NCI-H2227 (cell line): ENCODE measurements around the gene VPS50.
A peak's percentile ranks its signal among the peaks of the same experiment; 100 is the strongest.
"Not testable (repeated sequence)": the region's sequence is repeated elsewhere in the genome, so short reads cannot be mapped to it uniquely, and the experiment has no call there.

ENCODE experiments used
- DNase-seq: peaks from one replicate; lab custom pipeline; 2025; ENCODE audit not compliant: unreplicated experiment; lab: John Stamatoyannopoulos, UW

VPS50 gene

DNA sequence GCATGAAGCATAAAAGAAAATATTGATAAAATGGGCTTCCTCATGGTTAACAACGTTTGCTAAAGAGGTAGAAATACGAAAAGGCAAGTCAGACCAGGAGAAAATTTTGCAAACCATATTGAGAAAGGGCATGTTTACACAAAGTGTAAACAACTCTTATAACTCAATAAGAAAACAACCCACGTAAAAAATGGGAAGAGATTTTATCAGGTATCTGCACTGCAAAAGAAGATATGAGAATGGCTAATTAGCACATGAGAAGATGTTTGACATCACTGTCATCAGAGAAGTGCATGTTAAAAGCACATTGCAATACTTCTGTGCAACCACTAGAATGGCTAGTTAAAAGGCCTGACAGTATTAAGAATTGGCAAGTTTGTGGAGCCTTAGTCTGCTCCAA lies 99.5 kb downstream of the VPS50 start:
- DNase-seq, result no peak

DNA sequence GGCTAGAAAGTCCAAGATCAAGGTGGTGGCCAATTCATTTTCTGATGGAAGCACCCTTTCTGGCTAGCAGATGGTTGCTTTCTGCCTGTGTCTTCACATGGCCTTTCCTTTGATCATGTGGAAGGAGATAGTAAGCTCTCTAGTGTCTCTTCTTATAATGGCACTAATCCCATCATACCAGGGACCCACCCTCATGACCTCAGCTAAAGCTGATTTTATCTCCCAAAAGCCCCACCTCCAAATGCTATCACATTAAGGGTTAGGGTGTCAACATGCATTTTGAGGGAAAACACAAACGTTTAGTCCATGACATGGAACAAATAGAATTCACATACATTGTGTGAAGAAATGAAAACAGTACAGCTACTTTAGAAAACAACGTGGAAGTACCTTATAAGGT lies 100.0 kb downstream of the VPS50 start:
- no peak for DNase-seq

DNA sequence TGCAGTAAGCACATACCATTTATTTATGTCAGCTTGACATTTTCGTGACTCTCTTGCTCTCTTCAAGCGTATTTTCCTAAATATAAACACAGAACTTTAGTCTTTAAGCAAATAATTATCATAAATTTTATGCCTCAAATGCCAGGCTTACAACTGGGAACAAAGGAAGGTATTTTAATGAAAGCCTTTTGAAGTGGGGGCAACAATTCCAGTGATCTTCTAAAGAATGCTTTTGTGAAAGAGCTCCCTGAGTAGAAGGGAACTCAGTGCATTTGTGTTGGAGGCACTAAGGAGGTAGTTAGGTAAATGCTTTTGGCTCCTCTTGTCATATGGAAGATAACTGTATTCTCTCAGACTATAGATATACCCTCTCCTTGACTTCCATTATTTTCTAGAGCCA lies 104.9 kb downstream of the VPS50 start:
- peak; percentile 78 for DNase-seq

DNA sequence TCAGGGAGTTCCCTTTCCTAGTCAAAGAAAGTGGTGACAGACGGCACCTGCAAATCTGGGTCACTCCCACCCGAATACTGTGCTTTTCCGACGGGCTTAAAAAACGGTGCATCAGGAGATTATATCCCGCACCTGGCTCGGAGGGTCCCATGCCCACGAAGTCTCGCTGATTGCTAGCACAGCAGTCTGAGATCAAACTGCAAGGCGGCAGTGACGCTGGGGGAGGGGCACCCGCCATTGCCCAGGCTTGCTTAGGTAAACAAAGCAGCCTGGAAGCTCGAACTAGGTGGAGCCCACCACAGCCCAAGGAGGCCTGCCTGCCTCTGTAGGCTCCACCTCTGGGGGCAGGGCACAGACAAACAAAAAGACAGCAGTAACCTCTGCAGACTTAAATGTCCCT lies 110.0 kb downstream of the VPS50 start:
- not testable (repeated sequence) for DNase-seq

DNA sequence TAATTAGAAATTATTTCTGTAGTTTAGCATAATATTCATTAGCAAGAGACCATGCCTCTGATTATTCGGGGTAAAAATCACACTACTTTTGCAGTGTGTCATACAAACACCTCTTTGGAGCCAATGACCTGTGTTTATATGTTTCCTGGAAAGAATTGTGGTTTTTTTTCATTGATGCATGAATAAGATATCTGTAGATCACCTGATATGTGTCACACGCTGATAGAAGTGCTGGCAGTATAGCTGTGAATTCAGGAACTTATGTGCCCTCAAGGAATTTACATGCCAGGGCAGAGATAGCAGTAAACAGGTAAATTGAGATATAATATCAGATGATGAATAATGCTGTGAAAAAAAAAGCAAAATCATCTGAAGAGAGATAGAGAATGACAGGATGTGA lies 118.2 kb downstream of the VPS50 start:
- no peak for DNase-seq

DNA sequence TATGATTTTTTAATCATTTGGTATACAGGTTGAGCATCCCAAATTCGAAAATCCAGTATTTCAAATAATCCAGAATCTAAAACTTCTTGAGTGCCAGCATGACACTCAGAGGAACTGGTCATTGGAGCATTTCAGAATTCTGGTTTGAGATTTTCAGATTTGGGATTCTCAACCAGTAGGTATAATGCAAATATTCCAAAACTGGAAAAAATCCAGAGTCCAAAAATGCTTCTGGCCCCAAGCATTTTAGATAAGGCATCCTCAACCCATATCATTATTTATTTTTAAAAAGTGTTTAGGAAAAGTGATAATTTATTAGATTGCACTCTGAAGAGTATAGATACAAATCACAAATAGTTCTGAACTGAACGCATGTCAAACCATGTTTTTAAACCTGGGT lies 120.7 kb downstream of the VPS50 start:
- DNase-seq, result no peak

DNA sequence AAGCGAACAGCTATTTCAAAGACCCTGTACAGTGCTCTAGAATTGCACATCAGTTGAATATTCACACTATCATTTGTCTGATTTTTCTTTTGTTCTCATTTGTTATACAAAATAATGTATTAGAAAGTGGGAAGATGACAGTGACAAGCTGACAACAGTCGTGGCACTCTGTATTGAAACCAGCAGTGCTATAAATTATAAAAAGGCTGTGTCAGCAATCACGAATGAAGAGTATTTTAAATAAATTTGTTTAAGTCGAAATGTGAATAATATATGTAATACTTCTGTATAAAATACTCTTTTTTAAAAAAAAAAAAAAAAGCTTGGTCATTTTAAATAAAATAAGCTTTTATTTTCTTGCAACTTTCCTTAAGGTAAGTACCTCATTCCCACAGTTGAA lies 122.6 kb downstream of the VPS50 start:
- DNase-seq, result no peak

DNA sequence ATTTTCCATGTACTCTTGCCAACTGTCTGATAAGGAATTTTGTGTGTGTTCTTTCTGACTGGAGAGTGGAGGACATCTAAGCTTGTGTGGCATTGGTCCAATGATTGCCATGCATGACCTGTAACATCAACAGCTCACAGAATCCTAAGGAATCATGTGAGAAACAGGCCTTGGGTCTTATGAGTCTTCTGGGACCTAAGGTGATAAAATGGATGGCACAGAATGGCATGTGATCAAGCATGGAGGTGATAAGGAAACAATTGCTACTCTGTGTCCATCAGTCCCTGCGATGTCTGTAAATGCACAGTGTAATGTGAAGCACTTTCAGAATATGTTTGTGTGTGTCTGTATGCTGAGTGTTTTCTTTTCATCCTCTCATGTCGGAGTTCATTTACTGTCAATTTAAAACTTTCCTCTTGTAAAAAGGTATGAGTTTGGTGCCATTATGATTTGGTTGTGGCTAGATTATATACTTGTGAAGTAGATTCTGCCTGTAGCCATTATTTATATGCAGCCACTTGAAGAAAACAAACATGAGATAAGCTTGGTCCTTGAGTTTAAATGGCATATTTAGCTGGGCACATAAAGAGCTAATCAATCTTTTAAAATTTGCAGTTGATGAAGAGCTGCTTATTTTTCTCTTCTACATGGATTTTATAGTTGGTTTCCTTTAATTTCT lies 127.5 kb downstream of the VPS50 start:
- peak; percentile 36 for DNase-seq

DNA sequence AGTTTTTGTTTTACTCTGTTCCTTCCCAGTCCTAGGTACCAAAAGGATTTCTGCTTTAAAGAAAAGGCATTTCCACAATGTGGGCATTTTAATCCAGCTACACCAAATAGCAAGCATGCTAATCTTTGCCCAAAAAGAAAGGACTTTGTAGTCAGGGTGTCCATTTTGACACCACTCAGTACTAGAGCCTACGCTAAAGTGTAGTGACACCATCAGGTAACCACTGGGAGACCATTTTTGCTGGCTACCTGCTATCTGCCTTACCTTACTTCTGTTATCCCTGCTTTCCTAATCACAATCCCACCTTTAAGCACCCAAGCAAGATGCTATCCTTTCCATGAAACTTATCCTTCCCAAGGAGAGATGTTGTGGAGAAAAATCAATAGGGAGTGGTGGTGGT lies 129.7 kb downstream of the VPS50 start:
- DNase-seq, result no peak

DNA sequence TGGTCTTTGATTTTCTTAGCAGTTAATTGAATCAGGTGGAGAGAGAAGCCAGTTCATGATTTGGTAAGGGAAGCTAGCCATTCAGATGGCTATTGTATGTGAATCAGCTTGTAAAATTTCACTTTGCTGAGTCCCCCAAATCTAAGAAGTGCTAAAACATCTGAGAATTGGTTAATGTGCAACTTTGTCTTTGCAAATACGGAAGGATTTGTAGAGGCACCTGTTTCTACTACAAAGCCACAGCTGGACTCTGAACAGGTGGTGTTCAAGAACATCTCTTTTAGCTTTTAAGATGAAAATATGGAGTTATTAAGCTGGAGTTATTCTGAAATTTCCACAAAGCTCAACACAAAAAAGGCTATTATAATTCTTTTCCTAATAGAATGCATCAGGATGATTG lies 132.6 kb downstream of the VPS50 start:
- no peak for DNase-seq

DNA sequence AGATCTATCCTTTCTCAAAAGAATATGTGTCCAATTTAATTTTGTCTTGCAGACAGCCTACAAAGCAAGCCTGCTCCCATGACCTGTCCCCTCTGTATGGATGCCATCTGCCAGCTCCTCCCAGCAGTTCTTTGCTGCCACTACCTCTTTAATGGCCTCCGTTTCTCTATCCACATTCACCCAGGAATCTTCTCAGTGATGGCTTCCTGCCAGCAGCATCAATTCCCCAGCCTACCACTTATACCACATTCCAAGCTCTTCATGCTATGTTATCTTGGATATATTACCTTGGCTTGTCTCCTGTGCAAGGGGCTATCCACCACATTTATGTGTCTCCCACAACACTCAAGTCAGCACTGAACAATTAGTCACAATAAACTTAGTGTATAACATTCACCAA lies 133.2 kb downstream of the VPS50 start:
- DNase-seq, result peak; percentile 11

DNA sequence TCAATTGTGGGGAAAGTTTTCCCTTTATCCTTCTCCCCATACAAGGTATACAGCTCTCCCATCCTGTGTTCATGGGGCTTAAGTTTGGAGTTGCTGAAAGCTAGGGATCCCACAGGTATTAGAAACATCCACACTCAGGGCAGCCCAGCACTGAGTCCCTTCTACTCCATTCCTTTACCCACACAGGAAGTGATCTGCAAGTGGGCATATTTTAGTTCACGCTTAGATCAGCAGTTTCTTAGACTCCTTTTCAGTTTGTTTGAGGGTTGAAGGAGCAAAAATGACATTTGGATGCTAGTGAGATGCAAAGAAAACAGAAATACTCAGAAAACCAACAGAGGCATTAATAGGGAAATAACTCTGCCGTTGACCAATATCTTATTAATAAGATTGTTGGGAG lies 134.7 kb downstream of the VPS50 start:
- no peak for DNase-seq

DNA sequence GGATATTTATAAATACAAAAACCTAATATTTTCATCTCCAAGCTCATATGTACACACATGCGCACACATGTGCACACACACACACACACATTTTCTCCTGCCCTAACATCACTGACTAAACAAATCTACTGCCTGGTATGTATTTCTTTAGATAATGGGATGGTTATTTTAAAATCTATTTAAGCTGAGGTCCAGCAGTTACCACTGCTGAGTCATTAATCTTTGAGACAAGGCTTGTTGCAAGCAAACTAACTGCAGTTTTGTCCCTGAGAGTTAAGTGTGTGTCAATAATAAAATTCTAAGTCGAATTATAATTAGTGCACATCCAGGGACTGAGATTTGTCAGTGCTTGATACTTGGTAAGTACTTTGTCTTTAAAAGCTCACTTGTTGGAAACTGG lies 135.1 kb downstream of the VPS50 start:
- no peak for DNase-seq

DNA sequence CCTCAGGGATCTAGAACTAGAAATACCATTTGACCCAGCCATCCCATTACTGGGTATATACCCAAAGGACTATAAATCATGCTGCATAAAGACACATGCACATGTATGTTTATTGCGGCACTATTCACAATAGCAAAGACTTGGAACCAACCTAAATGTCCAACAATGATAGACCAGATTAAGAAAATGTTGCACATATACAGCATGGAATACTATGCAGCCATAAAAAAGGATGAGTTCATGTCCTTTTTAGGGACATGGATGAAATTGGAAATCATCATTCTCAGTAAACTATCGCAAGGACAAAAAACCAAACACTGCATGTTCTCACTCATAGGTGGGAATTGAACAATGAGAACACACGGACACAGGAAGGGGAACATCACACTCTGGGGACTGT lies 138.8 kb downstream of the VPS50 start:
- DNase-seq, result not testable (repeated sequence)

DNA sequence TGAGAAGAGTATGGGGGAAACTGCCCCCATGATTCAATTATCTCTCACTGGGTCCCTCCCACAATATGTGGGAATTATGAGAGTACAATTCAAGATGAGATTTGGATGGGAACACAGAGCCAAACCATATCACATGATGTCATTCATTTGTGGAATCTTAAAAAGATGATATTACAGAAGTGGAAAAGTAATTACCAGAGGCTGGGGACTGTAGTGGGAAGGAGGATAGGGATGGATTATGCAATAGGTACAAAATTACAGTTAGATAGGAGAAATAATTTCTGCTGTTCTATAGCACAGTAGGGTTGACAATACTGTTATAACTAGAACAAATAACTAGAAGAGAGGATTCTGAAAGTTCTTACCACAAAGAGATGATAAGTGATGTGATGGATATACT lies 141.4 kb downstream of the VPS50 start:
- no peak for DNase-seq

DNA sequence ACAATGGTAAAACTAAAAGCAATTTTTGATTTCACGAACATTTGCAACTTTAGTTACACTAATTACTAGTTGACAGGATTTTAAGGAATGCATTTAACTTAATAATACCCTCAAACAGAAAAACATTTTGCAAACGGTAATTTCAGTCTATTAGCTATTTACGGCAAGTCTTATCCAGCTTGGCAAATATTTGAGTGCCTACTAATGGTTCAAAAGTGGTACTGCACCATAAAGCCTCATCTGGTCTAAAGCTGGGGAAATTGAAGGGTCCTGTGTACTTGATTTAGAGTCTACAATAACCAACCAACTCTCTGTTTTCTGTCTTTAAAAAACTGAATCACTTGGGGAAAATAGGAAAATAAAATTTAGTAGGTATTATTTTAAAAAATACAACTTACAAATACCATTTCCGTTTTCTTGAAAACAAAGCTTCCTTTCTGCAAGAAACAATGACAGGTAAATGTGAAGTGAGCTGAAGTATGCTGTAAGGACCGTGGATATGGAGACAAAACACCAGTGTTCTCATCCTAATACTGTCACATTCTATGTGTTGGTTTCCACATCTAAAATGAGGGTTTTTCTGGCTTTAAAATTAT lies 142.3 kb downstream of the VPS50 start:
- peak; percentile 66 for DNase-seq

DNA sequence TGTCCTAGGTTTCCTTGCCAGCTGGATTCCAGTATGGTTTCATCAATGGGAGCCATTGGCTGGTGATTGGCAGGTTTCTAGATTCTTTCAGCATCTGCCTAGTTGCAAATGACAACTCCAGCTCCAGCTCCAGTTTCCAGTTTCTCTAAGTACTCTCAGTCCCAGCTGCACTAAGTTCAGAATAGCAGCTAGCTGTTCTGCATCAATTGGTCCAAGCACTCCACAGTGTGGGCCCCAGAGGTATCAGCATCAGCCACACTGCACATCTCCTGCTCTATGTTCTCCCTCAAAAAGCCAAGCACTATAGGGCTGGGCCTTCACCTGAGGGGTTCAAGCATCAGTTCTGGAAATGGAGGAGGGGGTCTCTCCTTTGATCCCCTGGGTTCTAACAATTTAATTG lies 143.4 kb downstream of the VPS50 start:
- DNase-seq, result no peak

DNA sequence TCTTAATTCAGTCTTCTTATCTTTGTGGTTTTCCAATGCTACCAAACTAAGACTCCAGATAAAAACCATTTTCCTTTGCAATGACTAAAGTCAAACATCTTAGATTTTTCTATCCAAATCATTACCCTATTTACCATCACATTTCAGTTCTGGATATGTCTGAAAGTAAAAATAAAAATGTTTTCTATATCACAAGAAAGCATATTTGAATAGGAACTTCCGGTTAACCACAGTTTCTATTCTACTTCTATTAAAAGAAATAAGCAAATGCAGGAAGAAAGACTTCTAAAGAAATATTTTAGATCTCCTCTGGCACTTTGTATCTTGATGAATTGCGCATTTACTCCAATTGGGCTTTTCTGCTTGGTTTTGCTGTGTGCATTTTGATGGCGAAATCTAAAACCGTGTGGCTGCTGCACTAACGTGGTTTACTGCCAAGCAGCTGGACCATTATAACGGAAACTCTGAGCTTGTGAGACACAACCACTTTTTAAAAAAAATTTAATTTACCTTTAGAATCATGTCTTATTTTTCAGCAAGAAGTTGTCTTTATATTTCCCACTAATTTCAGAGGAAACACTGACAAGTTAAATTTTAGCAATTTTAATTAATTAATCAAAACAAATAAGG lies 146.1 kb downstream of the VPS50 start:
- no peak for DNase-seq

DNA sequence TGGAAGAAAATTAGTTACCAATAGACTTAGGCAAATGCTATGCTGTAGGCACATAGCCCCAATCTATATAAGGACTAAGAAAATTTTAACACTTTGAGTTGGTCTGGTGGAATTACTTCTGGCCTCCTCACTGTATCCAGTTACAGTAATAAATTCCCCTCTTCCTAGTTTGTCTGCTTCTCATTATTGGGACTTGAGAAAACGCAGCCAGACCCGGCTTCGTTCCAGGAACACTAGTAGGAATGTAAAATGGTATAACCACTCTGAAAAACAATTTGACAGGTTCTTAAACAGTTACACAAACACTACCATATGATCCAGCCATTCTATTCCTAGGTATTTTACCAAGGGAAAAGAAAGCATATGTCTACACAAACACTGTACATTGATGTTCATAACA lies 150.2 kb downstream of the VPS50 start:
- no peak for DNase-seq

DNA sequence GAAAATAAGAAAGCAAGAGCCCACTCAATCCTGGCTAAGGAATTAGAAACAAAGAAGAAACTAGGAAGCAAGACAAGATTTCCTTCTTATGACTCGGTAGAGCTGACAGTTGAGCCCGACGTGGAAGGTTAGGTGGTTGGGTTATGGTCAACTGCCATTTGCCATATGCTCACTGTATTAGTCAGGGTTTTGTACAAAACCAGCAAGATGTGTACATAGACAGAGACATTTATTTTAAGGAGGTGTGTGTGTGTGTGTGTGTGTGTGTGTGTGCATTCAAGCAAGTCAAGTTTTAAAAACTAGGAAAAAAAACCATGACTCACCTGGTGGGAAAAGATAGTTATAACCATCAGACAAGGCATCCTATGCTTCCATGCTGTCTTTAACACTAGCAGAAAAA lies 158.5 kb downstream of the VPS50 start:
- DNase-seq, result no peak

DNA sequence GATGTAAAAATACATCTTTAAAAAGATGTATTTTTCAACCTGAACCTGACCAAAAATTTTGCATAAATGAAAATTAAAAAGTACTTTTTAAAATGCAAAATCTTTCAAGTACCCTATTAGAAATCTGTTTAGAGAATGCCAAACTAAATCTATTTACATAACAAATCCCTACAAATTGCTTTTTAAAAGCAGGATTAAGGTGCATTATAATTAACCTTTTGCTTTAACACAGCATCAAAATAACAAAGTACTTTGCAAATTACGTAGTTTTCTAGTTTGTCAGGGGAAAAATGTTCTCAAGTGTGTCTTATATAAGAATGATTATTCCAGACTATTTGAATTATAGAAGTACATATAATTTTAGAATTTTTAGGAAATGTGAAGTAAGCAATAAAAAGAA lies 160.8 kb downstream of the VPS50 start:
- no peak for DNase-seq

DNA sequence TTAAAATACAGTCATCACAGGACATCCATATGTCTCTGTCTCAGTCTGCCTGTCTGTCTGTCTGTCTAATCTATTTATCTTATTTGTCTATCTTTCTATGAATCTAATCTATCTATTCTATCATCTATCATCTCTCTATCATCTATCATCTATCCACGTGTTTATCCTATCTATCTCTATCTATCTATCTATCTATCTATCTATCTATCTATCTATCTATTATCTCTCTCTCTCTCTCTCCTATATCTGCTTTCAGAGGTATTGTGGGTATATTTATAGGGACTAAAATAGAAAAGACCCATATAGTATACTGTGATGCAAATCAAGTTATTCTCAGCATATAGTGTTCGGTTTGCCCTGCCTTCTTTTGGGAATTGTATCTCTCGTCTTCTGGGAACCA lies 167.5 kb downstream of the VPS50 start:
- DNase-seq, result no peak

DNA sequence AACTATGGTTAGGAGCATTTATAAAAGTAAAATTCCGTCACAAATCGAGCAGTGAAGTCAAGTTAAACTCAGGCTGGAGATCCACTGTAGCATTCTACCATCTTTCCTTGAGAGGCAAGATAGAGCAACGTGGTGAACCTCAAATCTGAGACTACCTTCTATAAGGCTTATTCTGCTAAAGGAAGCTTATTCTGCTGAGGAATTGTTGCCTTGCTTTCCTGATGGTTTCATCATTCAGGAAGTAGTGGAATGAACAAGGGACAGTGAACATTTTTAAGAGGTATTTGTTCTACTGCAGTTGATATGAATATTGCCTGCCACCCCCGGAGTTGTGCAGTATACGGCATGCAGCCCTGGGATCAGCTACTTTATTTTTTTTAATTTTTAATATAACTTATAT lies 170.8 kb downstream of the VPS50 start:
- DNase-seq, result no peak
